GM23338 (cell line): ENCODE data around the gene EIF4G3. TPM values are rescaled to one million over a fixed set of nuclear protein-coding genes. Genes with fewer than 3 reads are reported as not detected.

Source experiments
- ATAC-seq: fragments of 200-7000 bp; cut with Tn5 transposase; 3 replicates; pipeline ENCODE4 v1.9.1; 2020
- DNase-seq: peaks from one replicate; pipeline ENCODE4 v3.0.0-alpha.2; 2015; ENCODE audit warnings: low spot score
- H2AFZ ChIP-seq: fragments of 200-600 bp; sonication (generic); 2 replicates; pipeline ENCODE4 v1.8.0; 2016; ENCODE audit warnings: antibody characterized with exemption, mild to moderate bottlenecking, moderate library complexity
- H3F3A ChIP-seq: fragments of 200-600 bp; sonication (generic); replicated peaks from 2 replicates; pipeline ENCODE4 v1.8.0; 2017; ENCODE audit warnings: antibody characterized with exemption, mixed run types, low read depth
- H3K27ac ChIP-seq: fragments of 200-600 bp; sonication (generic); 2 replicates; pipeline ENCODE4 v1.6.1; 2016; ENCODE audit warnings: low read depth
- H3K27me3 ChIP-seq: fragments of 200-600 bp; sonication (generic); 2 replicates; pipeline ENCODE4 v1.8.0; 2016; ENCODE audit warnings: mild to moderate bottlenecking, mixed run types, moderate library complexity; ENCODE audit not compliant: insufficient read depth
- H3K36me3 ChIP-seq: fragments of 200-600 bp; sonication (generic); 2 replicates; pipeline ENCODE4 v1.8.0; 2016; ENCODE audit warnings: mild to moderate bottlenecking; ENCODE audit not compliant: insufficient read depth
- H3K4me1 ChIP-seq: fragments of 200-600 bp; sonication (generic); 2 replicates; pipeline ENCODE4 v1.8.0; 2016; ENCODE audit warnings: mild to moderate bottlenecking, moderate library complexity; ENCODE audit not compliant: insufficient read depth
- H3K4me2 ChIP-seq: fragments of 200-600 bp; sonication (generic); 2 replicates; pipeline ENCODE4 v1.7.1; 2017; ENCODE audit warnings: mixed run types
- H3K4me3 ChIP-seq: fragments of 200-600 bp; sonication (generic); 2 replicates; pipeline ENCODE4 v1.6.1; 2016; ENCODE audit warnings: mixed run types
- H3K79me2 ChIP-seq: fragments of 200-600 bp; sonication (generic); replicated peaks from 2 replicates; pipeline ENCODE4 v1.8.0; 2017; ENCODE audit warnings: mild to moderate bottlenecking; ENCODE audit not compliant: insufficient read depth
- H3K9me2 ChIP-seq: fragments of 200-600 bp; sonication (generic); 2 replicates; pipeline ENCODE4 v1.8.0; 2017; ENCODE audit not compliant: insufficient read depth
- H4K20me1 ChIP-seq: fragments of 200-600 bp; sonication (generic); replicated peaks from 2 replicates; pipeline ENCODE4 v1.8.0; 2017; ENCODE audit warnings: mild to moderate bottlenecking; ENCODE audit not compliant: insufficient read depth
- H3K27ac Mint-ChIP-seq: 2 replicates; pipeline ENCODE4 v1.8.0; 2020; ENCODE audit warnings: inconsistent platforms, mild to moderate bottlenecking, moderate library complexity, mixed read lengths
- H3K27me3 Mint-ChIP-seq: 3 replicates; pipeline ENCODE4 v1.8.0; 2022; ENCODE audit warnings: low read depth, mild to moderate bottlenecking, moderate library complexity, mixed read lengths, inconsistent platforms; ENCODE audit not compliant: insufficient read depth, poor library complexity
- H3K36me3 Mint-ChIP-seq: 3 replicates; pipeline ENCODE4 v1.8.0; 2021; ENCODE audit warnings: low read depth, mild to moderate bottlenecking, inconsistent platforms, moderate library complexity, mixed read lengths
- H3K4me1 Mint-ChIP-seq: 3 replicates; pipeline ENCODE4 v1.8.0; 2020; ENCODE audit warnings: mild to moderate bottlenecking, inconsistent platforms, mixed read lengths
- H3K4me3 Mint-ChIP-seq: 3 replicates; pipeline ENCODE4 v1.8.0; 2021; ENCODE audit warnings: moderate library complexity, mild to moderate bottlenecking, inconsistent platforms, mixed read lengths
- H3K9me3 Mint-ChIP-seq: 3 replicates; pipeline ENCODE4 v1.8.0; 2020; ENCODE audit warnings: moderate library complexity, mild to moderate bottlenecking, inconsistent platforms, mixed read lengths
- CTCF ChIP-seq, 2 experiments: fragments of 200-600 bp in 1 of 2; sonication (generic) in 1 of 2; conservative IDR thresholded peaks; 2 replicates each; pipeline versions ENCODE4 v1.5.1 to v1.6.1; 2016 to 2017; ENCODE audit warnings: antibody characterized with exemption in 2 of 2, low read depth in 2 of 2, mild to moderate bottlenecking in 2 of 2, moderate library complexity in 1 of 2
- NANOG ChIP-seq: IDR thresholded peaks from 2 replicates; pipeline ENCODE4 v1.6.1; 2016; ENCODE audit warnings: antibody characterized with exemption, borderline replicate concordance
- REST ChIP-seq: IDR thresholded peaks from one replicate; pipeline ENCODE4 v1.6.1; 2018; ENCODE audit warnings: antibody characterized with exemption; ENCODE audit not compliant: unreplicated experiment
- ZNF331 ChIP-seq: fragments of 250-450 bp; sonication (Bioruptor Pico); IDR thresholded peaks from 2 replicates; pipeline ENCODE4 v1.5.0; 2020; ENCODE audit warnings: low read depth, mild to moderate bottlenecking, moderate library complexity
- polyA plus RNA-seq: library from polyadenylated mRNA; unstranded; fragments of >200 nt; fragmentation: Nextera tagmentation; extraction: Ambion mirVana; gene quantifications from 2 replicates; pipeline ENCODE4 v1.2.1, GENCODE V29; 2016
- total RNA-seq: library from RNA; depleted of rRNA; stranded (reverse); fragments of >200 nt; shearing (Covaris generic); gene quantifications from 2 replicates; pipeline ENCODE4 v1.2.3, GENCODE V29; 2014

EIF4G3 gene
- total and polyA plus RNA-seq, 2 experiments from 2014 or later, result 37.9 to 68.1 TPM

GRCh38 chr1:20873311-20873710 is 303.4 kb downstream of the EIF4G3 start:
- H2AFZ ChIP-seq, result no peak overlapping the region
- DNase-seq (no peak), ATAC-seq (no peak)
- Mint-ChIP-seq H3K9me3 (no peaks in the 10 kb centered on the region), H3K27me3 (peaks cover 3% of the 10 kb centered on the region), H3K36me3 (peaks cover 8% of the 10 kb centered on the region), H3K4me1 (no peaks in the 10 kb centered on the region), H3K4me3 (no peak overlapping the region), H3K27ac (no peak overlapping the region)
- H3K4me3 ChIP-seq, result no peak overlapping the region
- H3K4me2 ChIP-seq, result no peak overlapping the region
- H3K27ac ChIP-seq, result no peak overlapping the region
- no peaks in the 10 kb centered on the region for H3K27me3 ChIP-seq
- no peaks in the 10 kb centered on the region for H3K79me2 ChIP-seq
- H3K4me1 ChIP-seq, result no peaks in the 10 kb centered on the region
- H3K36me3 ChIP-seq, result no peaks in the 10 kb centered on the region
- H3F3A ChIP-seq, result no peaks in the 10 kb centered on the region
- H4K20me1 ChIP-seq, result no peaks in the 10 kb centered on the region
- TF ChIP-seq REST, result no peak
- TF ChIP-seq CTCF (conservative IDR thresholded peaks at IDR 0.05; ENCODE audit: low read depth in 2 of 2), result no peak
- H3K9me2 ChIP-seq, result no peaks in the 10 kb centered on the region

- H2AFZ ChIP-seq, result no peak overlapping the region
- H3K9me3 Mint-ChIP-seq, result no peaks in the 10 kb centered on the region
- H3K27me3 ChIP-seq, result no peaks in the 10 kb centered on the region
- H3K27me3 Mint-ChIP-seq, result peaks cover 3% of the 10 kb centered on the region
- H3K27ac Mint-ChIP-seq, result 0 out of 2 replicates have a peak overlapping the region, but pooled peaks have one; percentile 42
- ATAC-seq (no peak), DNase-seq (no peak)
- no peak overlapping the region for H3K4me3 ChIP-seq
- no peak overlapping the region for H3K4me3 Mint-ChIP-seq
- no peak overlapping the region for H3K27ac ChIP-seq
- no peaks in the 10 kb centered on the region for H3K4me1 ChIP-seq
- no peak overlapping the region for H3K4me2 ChIP-seq
- no peaks in the 10 kb centered on the region for H3F3A ChIP-seq
- H4K20me1 ChIP-seq, result no peaks in the 10 kb centered on the region
- H3K4me1 Mint-ChIP-seq, result no peaks in the 10 kb centered on the region
- no peaks in the 10 kb centered on the region for H3K36me3 ChIP-seq
- H3K79me2 ChIP-seq, result no peaks in the 10 kb centered on the region
- peaks cover 5% of the 10 kb centered on the region; the same call in 1 of the 3 replicates for H3K36me3 Mint-ChIP-seq
- H3K9me2 ChIP-seq, result no peaks in the 10 kb centered on the region
- TF ChIP-seq ZNF331 (no peak), REST (no peak), CTCF (conservative IDR thresholded peaks at IDR 0.05; ENCODE audit: low read depth in 2 of 2) (no peak), NANOG (no peak)
Observed at GRCh38 chr1:20871419-20871818, 305.3 kb downstream of the EIF4G3 start.
